Thyroid gland (tissue), 4 donors: Measurements from ENCODE around the gene TTC9.

ENCODE experiments used
- POLR2A ChIP-seq, 2 donors: fragments of 450-650 bp; IDR thresholded peaks; one replicate each; pipeline ENCODE4 v1.6.1; 2017; ENCODE audit warnings: antibody characterized with exemption in 2 of 2, mild to moderate bottlenecking in 2 of 2, moderate library complexity in 1 of 2
- TF ChIP-seq, protein P1 (sequence below), 6 experiments: fragments of 200-600 bp in 3 of 6; fragments of 450-650 bp in 3 of 6; sonication (generic) in 3 of 6; IDR thresholded peaks; one replicate each; pipeline ENCODE4 v1.5.1; 2016 to 2019; ENCODE audit warnings: antibody characterized with exemption in 6 of 6, mild to moderate bottlenecking in 2 of 6, inconsistent platforms in 1 of 6, moderate library complexity in 1 of 6

DNA sequence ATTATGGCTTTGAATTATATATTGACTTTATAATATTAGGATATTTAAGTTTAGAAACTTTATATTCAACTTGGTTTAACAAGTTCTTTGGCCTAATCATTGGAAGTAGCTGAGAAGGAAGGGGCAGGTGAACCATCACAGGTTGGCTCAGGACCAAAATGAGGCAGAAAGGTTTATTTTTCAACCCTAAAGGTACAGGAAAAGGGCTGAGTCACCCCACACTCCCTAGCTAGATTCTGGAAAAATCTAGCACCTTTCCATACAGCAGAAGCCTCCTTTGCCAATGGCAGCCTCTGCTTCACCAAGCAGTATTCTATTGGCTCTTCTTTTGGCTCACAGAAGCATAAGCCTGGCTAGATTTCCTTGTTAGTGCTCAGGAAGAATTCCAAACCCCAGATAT is 22.0 kb upstream of the TTC9 start:
- TF ChIP-seq, protein P1, sequence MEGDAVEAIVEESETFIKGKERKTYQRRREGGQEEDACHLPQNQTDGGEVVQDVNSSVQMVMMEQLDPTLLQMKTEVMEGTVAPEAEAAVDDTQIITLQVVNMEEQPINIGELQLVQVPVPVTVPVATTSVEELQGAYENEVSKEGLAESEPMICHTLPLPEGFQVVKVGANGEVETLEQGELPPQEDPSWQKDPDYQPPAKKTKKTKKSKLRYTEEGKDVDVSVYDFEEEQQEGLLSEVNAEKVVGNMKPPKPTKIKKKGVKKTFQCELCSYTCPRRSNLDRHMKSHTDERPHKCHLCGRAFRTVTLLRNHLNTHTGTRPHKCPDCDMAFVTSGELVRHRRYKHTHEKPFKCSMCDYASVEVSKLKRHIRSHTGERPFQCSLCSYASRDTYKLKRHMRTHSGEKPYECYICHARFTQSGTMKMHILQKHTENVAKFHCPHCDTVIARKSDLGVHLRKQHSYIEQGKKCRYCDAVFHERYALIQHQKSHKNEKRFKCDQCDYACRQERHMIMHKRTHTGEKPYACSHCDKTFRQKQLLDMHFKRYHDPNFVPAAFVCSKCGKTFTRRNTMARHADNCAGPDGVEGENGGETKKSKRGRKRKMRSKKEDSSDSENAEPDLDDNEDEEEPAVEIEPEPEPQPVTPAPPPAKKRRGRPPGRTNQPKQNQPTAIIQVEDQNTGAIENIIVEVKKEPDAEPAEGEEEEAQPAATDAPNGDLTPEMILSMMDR (IDR thresholded peaks at IDR 0.05) = no peak
- TF ChIP-seq POLR2A (IDR thresholded peaks at IDR 0.05) = no peak
